Fibroblast of mammary gland (primary cell): ENCODE data around the gene MMP24OS.

Experiments
- DNase-seq: peaks from one replicate; pipeline ENCODE4 v3.0.0-alpha.2; 2010; ENCODE audit warnings: low read depth
- H3K4me3 ChIP-seq: 2 replicates; pipeline ENCODE4 v1.5.1; 2011; ENCODE audit warnings: low read depth, mild to moderate bottlenecking, low read length, moderate library complexity; ENCODE audit not compliant: control insufficient read depth
- TF ChIP-seq, protein P1 (sequence below): conservative IDR thresholded peaks from 2 replicates; pipeline ENCODE4 v1.5.1; 2011; ENCODE audit warnings: low read depth, low read length, inconsistent platforms; ENCODE audit not compliant: control insufficient read depth, insufficient read depth

Gene MMP24OS

DNA sequence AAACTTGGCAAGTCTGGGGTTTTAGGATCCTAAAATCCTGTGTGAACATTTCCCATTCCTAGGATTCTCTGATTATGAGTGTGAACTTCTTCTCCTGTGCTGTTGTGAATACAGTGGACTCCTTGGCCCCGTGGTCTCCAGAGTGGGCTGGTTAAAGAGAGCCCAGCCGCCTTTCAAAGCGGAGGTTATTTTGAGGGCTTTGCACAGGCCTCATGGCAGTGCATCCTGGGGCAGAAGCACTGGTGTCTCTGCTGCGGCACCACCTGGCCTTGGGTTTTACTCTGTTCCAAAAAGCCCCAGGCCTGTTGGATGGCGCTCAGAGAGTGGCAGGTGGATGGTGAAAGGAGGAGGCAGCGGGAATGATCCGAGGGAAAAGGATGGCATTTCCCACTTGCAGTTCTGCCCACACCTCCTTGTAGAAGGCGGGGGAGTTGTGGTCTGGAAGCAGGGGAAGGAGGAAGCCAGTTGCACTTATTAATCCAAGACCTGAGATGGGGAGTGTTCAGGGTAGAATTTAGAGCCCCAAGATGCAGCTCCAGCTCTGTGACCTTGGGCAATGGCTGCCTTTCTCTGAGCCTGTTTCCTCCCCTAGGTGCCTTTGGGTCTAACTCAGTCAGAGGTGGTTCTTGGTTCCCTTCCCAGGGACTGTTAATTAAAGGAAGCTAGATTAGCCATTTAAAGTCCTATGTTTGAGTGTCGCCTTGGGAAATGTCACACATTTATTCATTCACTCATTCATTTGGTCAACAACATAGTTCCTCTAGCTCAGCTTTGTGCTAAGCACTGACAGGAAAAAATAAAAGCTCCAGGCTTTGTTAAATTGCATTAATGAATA lies 29.1 kb downstream of the MMP24OS start:
- TF ChIP-seq, protein P1, sequence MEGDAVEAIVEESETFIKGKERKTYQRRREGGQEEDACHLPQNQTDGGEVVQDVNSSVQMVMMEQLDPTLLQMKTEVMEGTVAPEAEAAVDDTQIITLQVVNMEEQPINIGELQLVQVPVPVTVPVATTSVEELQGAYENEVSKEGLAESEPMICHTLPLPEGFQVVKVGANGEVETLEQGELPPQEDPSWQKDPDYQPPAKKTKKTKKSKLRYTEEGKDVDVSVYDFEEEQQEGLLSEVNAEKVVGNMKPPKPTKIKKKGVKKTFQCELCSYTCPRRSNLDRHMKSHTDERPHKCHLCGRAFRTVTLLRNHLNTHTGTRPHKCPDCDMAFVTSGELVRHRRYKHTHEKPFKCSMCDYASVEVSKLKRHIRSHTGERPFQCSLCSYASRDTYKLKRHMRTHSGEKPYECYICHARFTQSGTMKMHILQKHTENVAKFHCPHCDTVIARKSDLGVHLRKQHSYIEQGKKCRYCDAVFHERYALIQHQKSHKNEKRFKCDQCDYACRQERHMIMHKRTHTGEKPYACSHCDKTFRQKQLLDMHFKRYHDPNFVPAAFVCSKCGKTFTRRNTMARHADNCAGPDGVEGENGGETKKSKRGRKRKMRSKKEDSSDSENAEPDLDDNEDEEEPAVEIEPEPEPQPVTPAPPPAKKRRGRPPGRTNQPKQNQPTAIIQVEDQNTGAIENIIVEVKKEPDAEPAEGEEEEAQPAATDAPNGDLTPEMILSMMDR: no peak
- H3K4me3 ChIP-seq: no peak overlapping the region
- DNase-seq: no peak

DNA sequence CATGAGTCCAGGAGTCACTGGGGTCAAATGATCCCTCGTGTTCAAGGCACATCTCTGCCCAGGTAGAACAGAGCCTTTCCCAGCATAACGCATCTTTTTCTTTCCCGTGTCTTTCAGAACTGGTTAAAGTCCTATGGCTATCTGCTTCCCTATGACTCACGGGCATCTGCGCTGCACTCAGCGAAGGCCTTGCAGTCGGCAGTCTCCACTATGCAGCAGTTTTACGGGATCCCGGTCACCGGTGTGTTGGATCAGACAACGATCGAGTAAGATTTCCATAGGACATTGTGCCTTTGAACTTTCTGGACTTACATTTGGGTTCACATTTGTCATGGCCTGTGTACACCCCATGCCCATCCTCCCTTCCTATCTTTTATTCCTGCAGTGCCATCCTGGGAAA lies 31.2 kb downstream of the MMP24OS start:
- DNase-seq: no peak
- H3K4me3 ChIP-seq: no peak overlapping the region
- TF ChIP-seq, protein P1: no peak

DNA sequence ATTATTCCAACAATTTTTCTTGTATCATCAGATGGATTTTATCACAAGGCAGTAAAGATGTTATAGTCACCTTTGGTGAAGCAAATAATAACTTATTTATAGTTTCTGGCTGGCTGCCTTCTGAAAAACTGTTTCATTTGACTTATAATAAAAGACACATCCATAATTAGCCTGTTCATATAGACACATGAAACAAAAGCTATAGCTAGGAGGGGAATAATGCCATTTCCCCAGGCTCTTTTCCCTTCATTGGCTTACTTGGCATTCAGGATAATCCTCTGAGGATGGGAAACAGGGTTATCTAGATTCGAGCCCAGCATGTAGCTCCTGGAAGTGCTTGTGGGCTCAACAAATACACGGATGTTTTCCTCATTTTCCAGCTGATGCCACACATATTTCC lies 33.9 kb downstream of the MMP24OS start:
- H3K4me3 ChIP-seq: no peak overlapping the region
- no peak for DNase-seq
- TF ChIP-seq, protein P1: no peak

DNA sequence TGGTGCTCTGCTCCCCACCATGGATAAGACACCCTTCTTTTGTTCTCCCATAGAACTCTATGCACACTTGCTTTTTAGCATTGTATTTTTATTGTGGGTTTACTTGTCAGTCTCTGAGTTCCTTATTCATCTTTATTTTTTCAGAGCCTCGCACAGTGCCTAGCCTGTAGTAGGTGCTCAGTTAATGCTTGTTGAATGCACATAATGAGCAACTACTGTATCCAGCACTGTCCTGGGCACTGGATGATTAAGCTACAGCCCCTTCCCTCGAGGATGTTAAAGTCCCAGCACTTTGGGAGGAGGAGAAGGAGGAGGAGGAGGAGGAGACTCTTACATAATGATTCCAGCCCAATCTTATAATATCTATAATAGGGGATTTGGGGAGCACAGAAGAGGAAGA lies 34.6 kb downstream of the MMP24OS start:
- TF ChIP-seq, protein P1: no peak
- no peak for DNase-seq
- no peak overlapping the region for H3K4me3 ChIP-seq

DNA sequence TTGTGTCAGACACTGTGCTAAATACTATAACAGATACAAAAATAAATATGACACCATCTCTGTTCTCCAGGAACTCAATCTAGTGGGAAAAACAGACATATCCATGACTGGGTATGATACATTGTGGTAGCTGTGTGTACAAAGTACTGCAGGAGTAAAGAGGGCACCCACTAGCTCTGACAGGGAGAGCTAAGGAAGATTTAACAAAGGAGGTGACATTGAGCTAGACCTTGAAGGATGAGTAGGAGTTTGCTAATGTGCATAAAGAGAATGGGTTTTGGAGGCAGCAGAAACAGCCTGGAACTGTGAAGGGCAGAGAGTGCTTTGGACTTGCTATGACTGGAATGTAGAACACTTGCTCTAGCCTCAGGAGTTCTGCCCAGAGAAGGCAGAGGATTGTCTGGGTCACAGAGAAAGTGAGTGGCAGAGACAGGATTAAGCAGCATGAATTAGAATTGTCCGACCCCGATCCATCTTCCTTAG lies 37.1 kb downstream of the MMP24OS start:
- no peak for DNase-seq
- TF ChIP-seq, protein P1: no peak
- no peak overlapping the region for H3K4me3 ChIP-seq

DNA sequence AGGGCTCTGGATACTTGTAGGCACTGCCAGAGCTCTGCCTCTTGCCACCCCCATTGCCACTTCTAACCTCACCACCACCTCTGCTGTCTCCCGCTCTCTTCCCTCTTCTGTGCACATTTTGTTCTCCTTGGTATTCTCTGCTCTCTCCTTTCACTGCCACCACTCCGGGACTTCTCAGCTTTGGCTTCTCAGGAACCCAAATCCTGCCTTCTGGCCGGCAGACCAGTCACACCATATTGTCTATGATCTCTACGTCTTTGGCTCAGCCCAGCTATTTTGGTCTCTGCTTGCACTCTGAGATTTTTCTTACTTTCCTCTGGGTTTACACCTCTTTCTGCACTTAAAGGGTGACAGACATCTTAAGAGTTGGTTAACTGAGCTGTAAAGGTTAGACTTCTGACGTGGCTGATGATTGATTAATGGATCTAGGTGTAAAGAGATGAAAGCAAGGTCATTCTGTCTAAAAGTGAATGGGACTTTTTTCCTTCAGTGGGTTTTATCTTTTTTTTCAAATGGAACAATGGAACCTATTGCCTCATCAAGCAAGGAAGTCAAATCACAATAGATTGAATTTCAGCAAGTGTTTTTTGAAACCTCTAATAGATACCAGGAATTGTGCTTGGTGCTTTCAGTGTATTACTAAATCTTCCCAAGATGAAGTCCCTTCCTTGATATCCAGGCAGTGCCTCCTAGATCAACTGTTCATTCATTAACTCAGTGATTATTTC lies 37.7 kb downstream of the MMP24OS start:
- no peak overlapping the region for H3K4me3 ChIP-seq
- no peak for DNase-seq
- TF ChIP-seq, protein P1: no peak
